Spleen (tissue), 7 donors: ENCODE data around the gene OST4.

ENCODE experiments used
- POLR2AphosphoS5 ChIP-seq, 3 donors: sonication (generic); formaldehyde crosslinking; IDR thresholded peaks; one replicate each; pipeline ENCODE4 v1.5.1; 2017; ENCODE audit warnings: antibody characterized with exemption in 3 of 3
- TF ChIP-seq, protein P1 (sequence below), 11 experiments: fragments of 200-600 bp in 7 of 11; fragments of 450-650 bp in 4 of 11; sonication (generic) in 4 of 11; IDR thresholded peaks in 8 of 11; conservative IDR thresholded peaks in 3 of 11; 1 replicate in 7 of 11; 2 replicates in 4 of 11; pipeline versions ENCODE4 v1.4.0 to v1.8.0; 2016 to 2021; ENCODE audit warnings: antibody characterized with exemption in 11 of 11, inconsistent platforms in 4 of 11, mild to moderate bottlenecking in 1 of 11
- donor health status: DM: no; HTN: no; CAD: no; lungs with moderate emphysema.
- donor health status: DM: no; HTN: no; CAD: no.
- donor health status: DM: no; HTN: no; CAD: no.

DNA sequence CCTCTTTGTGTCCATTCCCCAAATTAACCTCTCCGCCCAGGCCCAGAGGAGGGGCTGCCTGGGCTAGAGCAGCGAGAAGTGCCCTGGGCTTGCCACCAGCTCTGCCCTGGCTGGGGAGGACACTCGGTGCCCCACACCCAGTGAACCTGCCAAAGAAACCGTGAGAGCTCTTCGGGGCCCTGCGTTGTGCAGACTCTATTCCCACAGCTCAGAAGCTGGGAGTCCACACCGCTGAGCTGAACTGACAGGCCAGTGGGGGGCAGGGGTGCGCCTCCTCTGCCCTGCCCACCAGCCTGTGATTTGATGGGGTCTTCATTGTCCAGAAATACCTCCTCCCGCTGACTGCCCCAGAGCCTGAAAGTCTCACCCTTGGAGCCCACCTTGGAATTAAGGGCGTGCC, 28.6 kb upstream of the OST4 start:
- TF ChIP-seq POLR2AphosphoS5 (IDR thresholded peaks at IDR 0.05), result no peak
- TF ChIP-seq, protein P1, sequence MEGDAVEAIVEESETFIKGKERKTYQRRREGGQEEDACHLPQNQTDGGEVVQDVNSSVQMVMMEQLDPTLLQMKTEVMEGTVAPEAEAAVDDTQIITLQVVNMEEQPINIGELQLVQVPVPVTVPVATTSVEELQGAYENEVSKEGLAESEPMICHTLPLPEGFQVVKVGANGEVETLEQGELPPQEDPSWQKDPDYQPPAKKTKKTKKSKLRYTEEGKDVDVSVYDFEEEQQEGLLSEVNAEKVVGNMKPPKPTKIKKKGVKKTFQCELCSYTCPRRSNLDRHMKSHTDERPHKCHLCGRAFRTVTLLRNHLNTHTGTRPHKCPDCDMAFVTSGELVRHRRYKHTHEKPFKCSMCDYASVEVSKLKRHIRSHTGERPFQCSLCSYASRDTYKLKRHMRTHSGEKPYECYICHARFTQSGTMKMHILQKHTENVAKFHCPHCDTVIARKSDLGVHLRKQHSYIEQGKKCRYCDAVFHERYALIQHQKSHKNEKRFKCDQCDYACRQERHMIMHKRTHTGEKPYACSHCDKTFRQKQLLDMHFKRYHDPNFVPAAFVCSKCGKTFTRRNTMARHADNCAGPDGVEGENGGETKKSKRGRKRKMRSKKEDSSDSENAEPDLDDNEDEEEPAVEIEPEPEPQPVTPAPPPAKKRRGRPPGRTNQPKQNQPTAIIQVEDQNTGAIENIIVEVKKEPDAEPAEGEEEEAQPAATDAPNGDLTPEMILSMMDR (IDR thresholded peaks at IDR 0.05 in 8 of 11, conservative IDR thresholded peaks at IDR 0.05 in 3 of 11), result no peak
